GM19455 (cell line): ENCODE results near the gene CDC73.
"Not testable (repeated sequence)": the region's sequence is repeated elsewhere in the genome, so short reads cannot be mapped to it uniquely, and the experiment has no call there.

Source experiments
- ATAC-seq: cut with Tn5 transposase; IDR thresholded peaks from one replicate; pipeline ENCODE4 v1.9.1; 2021; ENCODE audit not compliant: unreplicated experiment

Gene CDC73

GRCh38 chr1:193222056-193222615 lies 100.3 kb downstream of the CDC73 start:
- no peak for ATAC-seq

GRCh38 chr1:193229136-193229535 lies 107.3 kb downstream of the CDC73 start:
- ATAC-seq, result no peak

GRCh38 chr1:193231146-193231545 lies 109.3 kb downstream of the CDC73 start:
- ATAC-seq, result not testable (repeated sequence)

GRCh38 chr1:193234530-193234929 lies 112.7 kb downstream of the CDC73 start:
- no peak for ATAC-seq

GRCh38 chr1:193237381-193237978 lies 115.6 kb downstream of the CDC73 start:
- no peak for ATAC-seq

- ATAC-seq, result no peak
These were observed 118.8 kb downstream of the CDC73 start for GRCh38 chr1:193240609-193241008.

- peak; percentile 62 for ATAC-seq
These were observed 119.4 kb downstream of the CDC73 start for GRCh38 chr1:193241132-193241827.

GRCh38 chr1:193242000-193242399 lies 120.2 kb downstream of the CDC73 start:
- ATAC-seq, result no peak

- ATAC-seq, result no peak
These were observed 127.4 kb downstream of the CDC73 start for GRCh38 chr1:193249187-193249586.

- ATAC-seq, result no peak
These were observed 130.1 kb downstream of the CDC73 start for GRCh38 chr1:193251950-193252349.

- ATAC-seq, result no peak
These were observed 134.2 kb downstream of the CDC73 start for GRCh38 chr1:193256019-193256418.

- no peak for ATAC-seq
These were observed 137.8 kb downstream of the CDC73 start for GRCh38 chr1:193259636-193260035.

GRCh38 chr1:193260056-193260745 lies 138.4 kb downstream of the CDC73 start:
- no peak for ATAC-seq

GRCh38 chr1:193260896-193261295 lies 139.1 kb downstream of the CDC73 start:
- ATAC-seq, result no peak

- no peak for ATAC-seq
These were observed 140.8 kb downstream of the CDC73 start for GRCh38 chr1:193262661-193263060.

GRCh38 chr1:193264313-193265065 lies 142.7 kb downstream of the CDC73 start:
- ATAC-seq, result no peak

- no peak for ATAC-seq
These were observed 143.9 kb downstream of the CDC73 start for GRCh38 chr1:193265716-193266115.

GRCh38 chr1:193266794-193267193 lies 145.0 kb downstream of the CDC73 start:
- ATAC-seq, result not testable (repeated sequence)

GRCh38 chr1:193270996-193271395 lies 149.2 kb downstream of the CDC73 start:
- no peak for ATAC-seq

GRCh38 chr1:193275773-193276172 lies 153.9 kb downstream of the CDC73 start:
- no peak for ATAC-seq

GRCh38 chr1:193278968-193279367 lies 157.1 kb downstream of the CDC73 start:
- ATAC-seq, result no peak
